Parathyroid adenoma (tissue), 2 donors: ENCODE measurements around the gene VKORC1L1.
"Not testable (repeated sequence)": the region's sequence is repeated elsewhere in the genome, so short reads cannot be mapped to it uniquely, and the experiment has no call there.

Experiments
- H2AFZ ChIP-seq: fragments of 300-600 bp; sonication (generic); one replicate; pipeline ENCODE4 v1.7.0; 2017; ENCODE audit warnings: antibody characterized with exemption, mild to moderate bottlenecking
- H3K27ac ChIP-seq: fragments of 300-600 bp; sonication (generic); one replicate; pipeline ENCODE4 v1.7.0; 2017
- H3K27me3 ChIP-seq: fragments of 300-600 bp; sonication (generic); one replicate; pipeline ENCODE4 v1.7.0; 2017; ENCODE audit warnings: low read length; ENCODE audit not compliant: control insufficient read depth, insufficient read depth
- H3K36me3 ChIP-seq: fragments of 300-600 bp; sonication (generic); one replicate; pipeline ENCODE4 v1.7.0; 2017; ENCODE audit warnings: low read length; ENCODE audit not compliant: control insufficient read depth, insufficient read depth
- H3K4me1 ChIP-seq: fragments of 300-600 bp; sonication (generic); one replicate; pipeline ENCODE4 v1.7.0; 2017; ENCODE audit warnings: control low read depth
- H3K4me2 ChIP-seq: fragments of 300-600 bp; sonication (generic); one replicate; pipeline ENCODE4 v1.7.0; 2017; ENCODE audit warnings: low read length
- H3K4me3 ChIP-seq: fragments of 300-600 bp; sonication (generic); one replicate; pipeline ENCODE4 v1.7.0; 2017; ENCODE audit warnings: low read depth, low read length
- H3K79me2 ChIP-seq: fragments of 300-600 bp; sonication (generic); one replicate; pipeline ENCODE4 v1.7.0; 2017; ENCODE audit warnings: control low read depth
- H3K9ac ChIP-seq: fragments of 300-600 bp; sonication (generic); one replicate; pipeline ENCODE4 v1.7.0; 2017; ENCODE audit warnings: mild to moderate bottlenecking
- H3K9me3 ChIP-seq: fragments of 300-600 bp; sonication (generic); one replicate; pipeline ENCODE4 v1.7.0; 2017; ENCODE audit warnings: low read length; ENCODE audit not compliant: control insufficient read depth
- TF ChIP-seq, protein P1 (sequence below): fragments of 300-600 bp; sonication (generic); IDR thresholded peaks from one replicate; pipeline ENCODE4 v1.7.0; 2017; ENCODE audit warnings: antibody characterized with exemption, mild to moderate bottlenecking
- donor health status: primary hyperparathyroidism.

VKORC1L1 gene

DNA sequence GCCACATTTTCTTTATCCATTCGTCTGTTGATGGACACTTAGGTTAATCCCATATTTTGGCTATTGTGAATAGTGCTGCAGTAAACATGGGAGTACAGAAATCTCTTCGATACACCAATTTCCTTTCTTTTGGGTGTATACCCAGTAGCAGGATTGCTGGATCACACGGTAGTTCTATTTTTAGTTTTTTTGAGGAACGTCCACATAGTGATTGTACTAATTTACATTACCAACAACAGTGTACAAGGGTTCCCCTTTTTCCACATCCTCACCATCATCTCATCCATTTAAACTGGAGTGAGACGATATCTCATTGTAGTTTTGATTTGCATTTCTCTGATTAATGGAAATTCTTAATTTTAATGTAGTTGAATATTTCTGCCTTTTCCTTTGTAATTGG is 19.3 kb downstream of the VKORC1L1 start:
- Histone ChIP-seq H3K27me3 (no peaks in the 10 kb centered on the region), H3K4me1 (no peaks in the 10 kb centered on the region), H3K4me2 (no peak overlapping the region), H3K27ac (no peak overlapping the region), H3K36me3 (no peaks in the 10 kb centered on the region), H3K9ac (no peak overlapping the region), H2AFZ (no peak overlapping the region), H3K4me3 (no peak overlapping the region), H3K79me2 (peaks cover 13% of the 10 kb centered on the region), H3K9me3 (no peaks in the 10 kb centered on the region)
- TF ChIP-seq, protein P1, sequence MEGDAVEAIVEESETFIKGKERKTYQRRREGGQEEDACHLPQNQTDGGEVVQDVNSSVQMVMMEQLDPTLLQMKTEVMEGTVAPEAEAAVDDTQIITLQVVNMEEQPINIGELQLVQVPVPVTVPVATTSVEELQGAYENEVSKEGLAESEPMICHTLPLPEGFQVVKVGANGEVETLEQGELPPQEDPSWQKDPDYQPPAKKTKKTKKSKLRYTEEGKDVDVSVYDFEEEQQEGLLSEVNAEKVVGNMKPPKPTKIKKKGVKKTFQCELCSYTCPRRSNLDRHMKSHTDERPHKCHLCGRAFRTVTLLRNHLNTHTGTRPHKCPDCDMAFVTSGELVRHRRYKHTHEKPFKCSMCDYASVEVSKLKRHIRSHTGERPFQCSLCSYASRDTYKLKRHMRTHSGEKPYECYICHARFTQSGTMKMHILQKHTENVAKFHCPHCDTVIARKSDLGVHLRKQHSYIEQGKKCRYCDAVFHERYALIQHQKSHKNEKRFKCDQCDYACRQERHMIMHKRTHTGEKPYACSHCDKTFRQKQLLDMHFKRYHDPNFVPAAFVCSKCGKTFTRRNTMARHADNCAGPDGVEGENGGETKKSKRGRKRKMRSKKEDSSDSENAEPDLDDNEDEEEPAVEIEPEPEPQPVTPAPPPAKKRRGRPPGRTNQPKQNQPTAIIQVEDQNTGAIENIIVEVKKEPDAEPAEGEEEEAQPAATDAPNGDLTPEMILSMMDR = no peak

DNA sequence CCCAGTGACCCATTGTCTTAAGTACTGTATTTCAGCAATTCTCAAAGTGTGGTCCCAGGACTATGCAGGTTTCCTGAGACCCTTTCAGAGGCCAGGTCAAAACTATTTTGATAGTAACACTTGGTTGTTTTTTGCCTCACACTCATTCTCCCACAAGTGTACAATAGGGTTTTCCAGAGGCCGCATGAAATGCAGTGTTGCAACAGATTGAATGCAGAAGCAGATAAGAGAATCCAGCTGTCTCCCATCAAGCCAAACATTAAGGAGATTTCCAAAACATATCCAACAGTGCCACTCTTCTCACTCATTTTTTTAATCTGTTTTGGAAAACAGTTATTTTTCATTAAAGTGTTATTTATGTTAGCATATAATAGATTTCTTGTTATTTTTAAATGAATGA is 20.0 kb downstream of the VKORC1L1 start:
- Histone ChIP-seq H3K9ac (no peak overlapping the region), H3K36me3 (no peaks in the 10 kb centered on the region), H3K27ac (no peak overlapping the region), H3K9me3 (no peaks in the 10 kb centered on the region), H2AFZ (no peak overlapping the region), H3K79me2 (peaks cover 13% of the 10 kb centered on the region), H3K4me3 (no peak overlapping the region), H3K4me2 (no peak overlapping the region), H3K4me1 (no peaks in the 10 kb centered on the region), H3K27me3 (no peaks in the 10 kb centered on the region)
- TF ChIP-seq, protein P1 = no peak

DNA sequence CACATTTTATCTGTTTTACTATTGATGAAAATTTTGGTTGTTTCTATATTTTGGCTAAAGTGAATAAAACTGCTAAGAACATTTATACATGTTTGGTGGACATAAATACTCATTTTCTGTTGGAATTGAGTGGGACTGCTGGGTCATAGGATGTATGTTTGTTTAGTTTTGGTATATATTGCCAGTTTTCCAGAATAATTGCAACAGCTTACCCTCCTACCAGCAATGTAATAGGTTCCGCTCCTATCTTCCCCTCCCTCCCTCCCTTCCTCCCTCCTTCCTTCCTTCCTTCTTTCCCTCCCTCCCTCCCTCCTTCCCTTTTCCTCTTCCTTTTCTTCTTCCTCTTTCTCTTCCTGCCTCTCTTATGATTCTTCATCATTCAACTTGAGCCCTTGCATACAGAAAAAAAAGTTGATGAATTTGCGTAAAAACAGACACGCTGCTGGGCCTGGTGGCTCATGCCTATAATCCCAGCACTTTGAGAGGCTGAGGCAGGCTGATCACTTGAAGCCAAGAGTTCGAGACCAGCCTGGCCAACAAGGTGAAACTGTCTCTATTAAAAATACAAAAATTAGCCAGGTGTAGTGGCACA is 23.5 kb downstream of the VKORC1L1 start:
- Histone ChIP-seq H2AFZ (no peak overlapping the region), H3K4me3 (no peak overlapping the region), H3K4me1 (no peaks in the 10 kb centered on the region), H3K9ac (no peak overlapping the region), H3K27ac (no peak overlapping the region), H3K4me2 (no peak overlapping the region), H3K9me3 (no peaks in the 10 kb centered on the region), H3K27me3 (no peaks in the 10 kb centered on the region), H3K36me3 (no peaks in the 10 kb centered on the region), H3K79me2 (peaks cover 13% of the 10 kb centered on the region)
- TF ChIP-seq, protein P1 = no peak

DNA sequence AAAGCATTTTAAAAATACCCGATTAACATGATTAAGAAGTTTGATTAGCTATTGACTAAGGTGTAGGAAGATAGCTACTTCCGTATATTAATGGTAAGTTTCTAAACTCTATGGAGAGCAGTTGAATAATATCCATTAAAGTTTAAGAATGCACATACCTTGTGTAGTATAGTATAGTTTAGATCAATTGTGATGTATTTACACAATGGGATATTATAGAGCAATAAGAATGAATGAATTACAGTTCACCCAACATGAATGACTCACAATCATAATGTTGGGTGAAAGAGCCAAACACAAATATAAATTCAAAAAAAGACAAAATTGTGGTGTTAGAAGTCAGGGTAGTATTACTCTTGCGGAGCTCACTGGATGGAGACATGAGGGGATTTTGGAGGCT is 24.4 kb downstream of the VKORC1L1 start:
- not testable (repeated sequence) for H2AFZ ChIP-seq, H3K27ac ChIP-seq, H3K36me3 ChIP-seq, H3K4me3 ChIP-seq, H3K4me1 ChIP-seq, H3K9me3 ChIP-seq, H3K9ac ChIP-seq, H3K27me3 ChIP-seq, H3K4me2 ChIP-seq
- H3K79me2 ChIP-seq = peaks cover 13% of the 10 kb centered on the region

DNA sequence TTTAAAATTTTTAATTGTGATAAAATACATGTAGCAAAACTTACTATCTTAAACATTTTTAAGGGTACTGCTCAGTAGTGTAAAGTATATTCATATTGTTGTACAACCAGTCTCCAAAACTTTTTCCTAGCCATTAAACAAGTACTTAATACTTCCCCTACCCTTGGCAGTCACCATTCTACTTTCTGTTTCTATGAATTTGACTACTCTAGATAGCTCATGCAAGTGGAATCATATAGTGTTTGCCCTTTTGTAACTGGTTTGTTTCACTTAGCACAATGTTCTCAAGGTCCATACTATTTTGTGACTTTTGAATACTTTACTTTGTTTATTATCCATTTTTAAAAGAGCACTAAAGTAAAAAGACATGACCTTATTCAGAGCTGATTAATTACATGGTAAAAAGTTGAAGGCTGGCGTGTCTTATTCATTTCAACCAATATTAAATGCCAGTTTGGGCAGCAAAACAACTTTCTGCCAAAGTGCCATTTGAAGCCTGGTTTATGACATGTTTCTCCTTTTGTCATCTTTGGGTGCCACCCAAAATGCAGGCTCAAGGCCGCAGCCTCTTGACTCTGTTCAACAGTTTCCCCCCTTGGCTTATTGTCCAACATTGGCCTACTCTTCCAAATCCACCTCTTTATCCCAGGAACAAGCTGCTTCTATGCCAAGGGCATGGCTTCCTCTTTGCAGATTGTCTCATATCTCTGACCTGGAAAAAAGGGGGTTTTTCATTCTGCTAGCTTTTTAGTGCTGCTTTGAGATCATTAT is 26.0 kb downstream of the VKORC1L1 start:
- not testable (repeated sequence) for H3K36me3 ChIP-seq, H3K27ac ChIP-seq, H3K27me3 ChIP-seq, H3K9me3 ChIP-seq, H3K4me3 ChIP-seq, H3K4me1 ChIP-seq, H2AFZ ChIP-seq, H3K4me2 ChIP-seq, H3K9ac ChIP-seq
- H3K79me2 ChIP-seq = peaks cover 13% of the 10 kb centered on the region
